ENCODE results near the gene MEGF6.

The MEGF6 gene

DNA sequence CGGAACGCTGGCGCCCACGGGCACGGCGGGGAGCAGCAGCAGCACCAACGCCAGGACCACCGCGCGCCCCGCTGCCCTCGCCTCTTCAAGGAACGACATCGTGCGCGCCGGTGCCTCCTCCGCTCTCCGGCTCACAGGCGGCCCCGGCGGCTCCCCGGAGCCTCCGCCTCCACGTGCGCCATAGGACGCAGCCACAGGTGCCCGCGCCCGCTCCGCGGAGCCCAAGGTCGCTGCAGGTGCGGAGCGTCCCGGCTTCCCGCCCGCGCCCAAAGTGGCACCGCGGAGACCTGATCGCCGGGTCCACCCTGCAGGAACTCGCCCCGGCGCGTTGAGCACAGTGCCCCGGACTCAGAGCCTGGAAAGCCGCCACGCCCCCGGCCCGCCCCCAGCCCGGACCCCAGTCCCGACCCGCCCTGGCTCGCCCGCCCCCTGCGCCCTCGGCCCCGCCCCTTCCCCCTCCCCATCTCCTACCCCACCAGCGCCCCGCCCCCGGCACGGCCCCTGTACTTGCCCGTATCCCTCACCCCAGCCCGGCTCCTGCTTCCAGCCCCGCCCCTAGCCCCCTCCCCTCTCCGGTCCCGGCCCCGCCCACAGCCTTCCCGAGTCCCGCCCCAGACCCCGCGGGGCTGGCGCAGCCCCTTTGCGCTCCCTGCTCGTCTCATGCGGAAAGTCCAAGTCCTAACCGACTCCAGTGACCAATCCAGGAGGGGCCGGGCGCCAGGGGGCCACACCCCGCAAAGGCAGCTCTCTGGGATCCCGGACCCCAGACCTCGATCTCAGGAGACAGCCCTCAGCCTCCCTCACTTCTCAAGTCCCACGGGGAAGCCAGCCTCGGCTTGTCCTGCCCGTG is at the start of gene MEGF6:
Gene MEGF6, minus strand, starts transcription at position 339 of the 850 bp plus-strand sequence. Its CDS starts 240 bp downstream, at position 99.
- no peak within 1 kb of the TSS for H3K27ac ChIP-seq
- no peak for TF ChIP-seq ZFX (IDR thresholded peaks at IDR 0.05; ENCODE audit: borderline replicate concordance)
- TF ChIP-seq, protein P1, sequence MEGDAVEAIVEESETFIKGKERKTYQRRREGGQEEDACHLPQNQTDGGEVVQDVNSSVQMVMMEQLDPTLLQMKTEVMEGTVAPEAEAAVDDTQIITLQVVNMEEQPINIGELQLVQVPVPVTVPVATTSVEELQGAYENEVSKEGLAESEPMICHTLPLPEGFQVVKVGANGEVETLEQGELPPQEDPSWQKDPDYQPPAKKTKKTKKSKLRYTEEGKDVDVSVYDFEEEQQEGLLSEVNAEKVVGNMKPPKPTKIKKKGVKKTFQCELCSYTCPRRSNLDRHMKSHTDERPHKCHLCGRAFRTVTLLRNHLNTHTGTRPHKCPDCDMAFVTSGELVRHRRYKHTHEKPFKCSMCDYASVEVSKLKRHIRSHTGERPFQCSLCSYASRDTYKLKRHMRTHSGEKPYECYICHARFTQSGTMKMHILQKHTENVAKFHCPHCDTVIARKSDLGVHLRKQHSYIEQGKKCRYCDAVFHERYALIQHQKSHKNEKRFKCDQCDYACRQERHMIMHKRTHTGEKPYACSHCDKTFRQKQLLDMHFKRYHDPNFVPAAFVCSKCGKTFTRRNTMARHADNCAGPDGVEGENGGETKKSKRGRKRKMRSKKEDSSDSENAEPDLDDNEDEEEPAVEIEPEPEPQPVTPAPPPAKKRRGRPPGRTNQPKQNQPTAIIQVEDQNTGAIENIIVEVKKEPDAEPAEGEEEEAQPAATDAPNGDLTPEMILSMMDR (IDR thresholded peaks at IDR 0.05): no peak

DNA sequence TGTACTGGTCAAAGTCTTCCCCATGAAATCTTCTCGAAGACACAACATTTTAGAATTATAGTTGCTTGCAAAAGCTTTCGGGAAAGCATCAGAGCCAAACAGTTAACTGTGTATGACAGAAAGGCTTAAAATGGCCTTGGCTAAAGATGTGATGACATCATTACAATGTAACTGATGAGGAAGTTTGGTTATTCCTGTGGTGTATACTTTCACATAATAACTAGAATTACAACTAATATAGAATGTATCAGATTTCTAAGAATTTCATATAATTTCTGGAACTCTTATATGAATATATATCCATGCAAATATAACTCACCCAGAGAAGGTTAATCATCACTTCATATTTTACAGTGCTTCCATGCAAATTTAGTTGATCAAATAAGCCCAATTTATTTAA is 49.4 kb upstream of the MEGF6 start:
- TF ChIP-seq ZFX (IDR thresholded peaks at IDR 0.05; ENCODE audit: borderline replicate concordance): no peak
- TF ChIP-seq, protein P1 (IDR thresholded peaks at IDR 0.05): no peak
- H3K27ac ChIP-seq: no peak overlapping the region

- TF ChIP-seq, protein P1 (IDR thresholded peaks at IDR 0.05): no peak
- no peak for TF ChIP-seq ZFX (IDR thresholded peaks at IDR 0.05; ENCODE audit: borderline replicate concordance)
- no peak overlapping the region for H3K27ac ChIP-seq
Measured at GRCh38 chr1:3659093-3659492, 47.8 kb upstream of the MEGF6 start.

DNA sequence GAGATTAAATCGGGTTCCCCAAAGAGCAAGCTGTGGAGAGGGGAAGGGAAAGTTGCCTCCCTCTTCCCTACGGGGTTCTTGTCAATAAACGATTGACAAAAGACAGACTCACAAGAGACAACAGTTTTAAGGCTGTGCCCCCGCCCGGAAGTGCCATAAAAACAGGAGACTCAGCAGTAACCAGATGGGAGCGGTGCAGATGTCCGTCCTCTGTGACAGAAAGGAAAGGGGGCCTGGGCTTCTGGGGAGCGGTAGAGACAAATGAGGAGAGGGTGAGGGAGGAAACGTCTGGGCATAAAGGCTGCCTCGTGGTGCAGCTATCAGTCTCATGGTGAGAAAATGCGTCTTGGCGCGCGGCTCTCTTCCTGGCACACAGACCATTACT is 46.9 kb upstream of the MEGF6 start:
- H3K27ac ChIP-seq: no peak overlapping the region
- TF ChIP-seq, protein P1 (IDR thresholded peaks at IDR 0.05): no peak

GRCh38 chr1:3657578-3658230 is 46.4 kb upstream of the MEGF6 start:
- TF ChIP-seq, protein P1 (IDR thresholded peaks at IDR 0.05): no peak
- TF ChIP-seq ZFX (IDR thresholded peaks at IDR 0.05; ENCODE audit: borderline replicate concordance): no peak
- H3K27ac ChIP-seq: no peak overlapping the region

DNA sequence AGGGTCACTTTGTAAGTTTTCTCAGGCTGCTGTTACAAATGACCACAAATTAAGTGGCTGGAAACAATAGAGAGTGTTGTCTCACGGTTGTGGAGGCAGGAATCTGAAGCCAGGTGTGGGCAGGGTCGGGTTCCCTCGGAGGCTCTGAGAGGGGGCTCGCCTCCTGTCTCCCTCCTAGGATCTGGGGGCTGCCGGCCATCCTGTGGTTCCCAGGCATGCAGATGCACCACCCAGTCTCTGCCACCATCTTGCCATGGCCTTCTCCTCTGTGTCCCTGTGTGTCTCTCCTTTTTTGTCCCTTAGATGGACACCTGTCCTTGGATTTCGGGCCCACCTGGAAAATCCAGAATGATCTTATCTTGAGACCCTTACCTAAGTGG is 45.8 kb upstream of the MEGF6 start:
- H3K27ac ChIP-seq: no peak overlapping the region
- no peak for TF ChIP-seq ZFX (IDR thresholded peaks at IDR 0.05; ENCODE audit: borderline replicate concordance)
- TF ChIP-seq, protein P1 (IDR thresholded peaks at IDR 0.05): no peak
